ENCODE measurements around the gene NTHL1.

Gene NTHL1

DNA sequence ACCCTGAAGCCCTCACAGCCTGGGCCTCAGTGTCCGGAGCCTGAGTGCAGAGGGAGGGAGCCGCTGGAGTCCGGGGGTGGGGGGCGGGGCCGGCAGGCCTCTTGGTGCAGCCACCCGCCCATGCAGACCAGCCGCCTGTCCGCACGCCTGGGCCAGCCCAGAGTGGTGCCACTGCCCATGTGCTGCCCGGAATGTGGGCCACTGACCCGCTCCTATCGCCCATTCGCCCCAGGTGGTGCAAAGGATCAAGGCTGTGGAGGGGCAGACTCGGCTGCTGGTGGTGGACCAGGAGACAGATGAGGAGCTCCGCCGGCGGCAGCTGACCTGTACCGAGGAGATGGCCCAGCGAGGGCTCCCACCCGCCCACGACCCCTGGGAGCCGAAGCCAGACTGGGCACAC lies 18.3 kb downstream of the NTHL1 start:
- no peak for DNase-seq (ENCODE audit: low read depth in 2 of 2)
- TF ChIP-seq, protein P1, sequence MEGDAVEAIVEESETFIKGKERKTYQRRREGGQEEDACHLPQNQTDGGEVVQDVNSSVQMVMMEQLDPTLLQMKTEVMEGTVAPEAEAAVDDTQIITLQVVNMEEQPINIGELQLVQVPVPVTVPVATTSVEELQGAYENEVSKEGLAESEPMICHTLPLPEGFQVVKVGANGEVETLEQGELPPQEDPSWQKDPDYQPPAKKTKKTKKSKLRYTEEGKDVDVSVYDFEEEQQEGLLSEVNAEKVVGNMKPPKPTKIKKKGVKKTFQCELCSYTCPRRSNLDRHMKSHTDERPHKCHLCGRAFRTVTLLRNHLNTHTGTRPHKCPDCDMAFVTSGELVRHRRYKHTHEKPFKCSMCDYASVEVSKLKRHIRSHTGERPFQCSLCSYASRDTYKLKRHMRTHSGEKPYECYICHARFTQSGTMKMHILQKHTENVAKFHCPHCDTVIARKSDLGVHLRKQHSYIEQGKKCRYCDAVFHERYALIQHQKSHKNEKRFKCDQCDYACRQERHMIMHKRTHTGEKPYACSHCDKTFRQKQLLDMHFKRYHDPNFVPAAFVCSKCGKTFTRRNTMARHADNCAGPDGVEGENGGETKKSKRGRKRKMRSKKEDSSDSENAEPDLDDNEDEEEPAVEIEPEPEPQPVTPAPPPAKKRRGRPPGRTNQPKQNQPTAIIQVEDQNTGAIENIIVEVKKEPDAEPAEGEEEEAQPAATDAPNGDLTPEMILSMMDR (IDR thresholded peaks at IDR 0.05; ENCODE audit: low read depth, low read length), result no peak
- H3K4me3 ChIP-seq (replicated peaks in 1 of 2; ENCODE audit: low read depth in 2 of 2, low read length in 2 of 2), result no peak overlapping the region

DNA sequence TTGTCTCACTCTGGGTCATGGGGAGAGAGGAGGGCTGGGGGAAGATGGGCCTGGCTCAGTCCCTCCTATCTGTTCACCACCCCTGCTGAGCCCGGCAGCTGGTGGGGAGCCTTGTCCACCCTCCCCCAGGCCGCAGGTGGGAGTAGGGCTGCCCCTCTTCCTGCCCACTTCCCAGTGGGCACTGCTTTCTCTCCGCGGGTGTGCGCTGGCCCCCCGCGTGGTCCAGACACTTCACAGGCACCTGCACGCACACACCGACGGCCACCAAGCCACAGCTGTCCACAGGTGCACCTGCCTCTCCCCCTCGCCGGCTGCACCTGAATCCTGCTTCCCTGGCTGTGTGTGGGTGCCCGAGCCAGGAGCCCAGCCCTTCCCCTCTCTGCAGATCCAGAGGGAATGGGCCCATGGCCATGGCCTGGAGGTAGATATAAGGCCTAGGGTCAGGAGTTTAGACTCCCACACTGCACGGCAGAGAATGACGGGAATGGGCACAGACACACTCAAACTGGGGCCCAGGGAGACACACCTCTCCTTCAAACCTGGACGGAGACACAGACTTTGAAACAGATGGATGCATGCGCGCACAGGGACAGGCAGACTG lies 18.9 kb downstream of the NTHL1 start:
- no peak for DNase-seq (ENCODE audit: low read depth in 2 of 2)
- TF ChIP-seq, protein P1 (IDR thresholded peaks at IDR 0.05; ENCODE audit: low read depth, low read length), result no peak
- H3K4me3 ChIP-seq (replicated peaks in 1 of 2; ENCODE audit: low read depth in 2 of 2, low read length in 2 of 2), result no peak overlapping the region

GRCh38 chr16:2028146-2028545 lies 19.5 kb downstream of the NTHL1 start:
- peak overlapping the region in 1 of 2 donors; percentile 67 for H3K4me3 ChIP-seq (replicated peaks in 1 of 2; ENCODE audit: low read depth in 2 of 2, low read length in 2 of 2)
- TF ChIP-seq, protein P1 (IDR thresholded peaks at IDR 0.05; ENCODE audit: low read depth, low read length), result no peak
- DNase-seq (ENCODE audit: low read depth in 2 of 2), result no peak

DNA sequence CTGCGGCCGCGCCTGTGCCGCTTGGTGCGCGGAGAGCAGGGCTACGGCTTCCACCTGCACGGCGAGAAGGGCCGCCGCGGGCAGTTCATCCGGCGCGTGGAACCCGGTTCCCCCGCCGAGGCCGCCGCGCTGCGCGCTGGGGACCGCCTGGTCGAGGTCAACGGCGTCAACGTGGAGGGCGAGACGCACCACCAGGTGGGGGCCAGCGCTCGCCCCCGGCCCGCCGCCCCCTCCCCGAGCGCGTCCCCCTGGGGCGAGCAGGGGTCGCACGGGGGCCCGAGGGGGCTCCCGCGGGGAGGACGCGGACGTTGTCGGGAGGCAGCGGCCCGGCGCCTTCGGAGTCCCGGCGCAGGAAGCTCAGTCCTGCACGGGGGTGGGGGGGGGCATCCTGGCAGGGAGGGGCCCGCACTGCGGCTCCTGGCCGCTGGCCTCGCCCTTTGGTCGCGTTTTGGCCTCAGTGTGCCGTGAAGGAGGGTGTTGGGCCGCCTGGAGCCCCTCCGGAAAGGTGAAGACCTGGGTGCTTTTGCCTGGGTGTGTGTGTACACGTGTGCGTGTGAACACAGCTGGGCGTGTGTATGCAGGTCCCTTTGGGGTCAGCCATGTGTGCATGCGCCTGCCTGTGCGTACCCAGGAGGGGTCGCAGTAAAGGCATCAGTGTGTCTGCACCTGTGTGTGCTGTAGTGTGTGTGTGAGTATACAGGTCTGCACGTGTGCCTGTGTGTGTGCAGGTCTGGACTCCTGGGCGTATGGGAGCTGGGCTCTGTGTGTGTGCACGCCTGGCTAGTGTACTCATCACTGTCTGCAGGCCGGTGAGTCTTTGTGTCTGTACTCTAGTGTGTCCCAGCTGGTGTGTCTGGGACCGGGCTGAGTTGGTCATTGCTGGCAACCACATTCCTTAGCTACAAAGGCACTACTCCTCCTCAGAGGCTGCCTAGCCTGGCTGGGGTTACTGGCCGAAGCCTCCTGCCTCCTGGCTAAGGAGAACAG lies 20.3 kb downstream of the NTHL1 start:
- DNase-seq (ENCODE audit: low read depth in 2 of 2), result peak; percentile 32 to 68
- H3K4me3 ChIP-seq (replicated peaks in 1 of 2; ENCODE audit: low read depth in 2 of 2, low read length in 2 of 2), result peak overlapping the region; percentile 59 to 67
- TF ChIP-seq, protein P1 (IDR thresholded peaks at IDR 0.05; ENCODE audit: low read depth, low read length), result no peak

DNA sequence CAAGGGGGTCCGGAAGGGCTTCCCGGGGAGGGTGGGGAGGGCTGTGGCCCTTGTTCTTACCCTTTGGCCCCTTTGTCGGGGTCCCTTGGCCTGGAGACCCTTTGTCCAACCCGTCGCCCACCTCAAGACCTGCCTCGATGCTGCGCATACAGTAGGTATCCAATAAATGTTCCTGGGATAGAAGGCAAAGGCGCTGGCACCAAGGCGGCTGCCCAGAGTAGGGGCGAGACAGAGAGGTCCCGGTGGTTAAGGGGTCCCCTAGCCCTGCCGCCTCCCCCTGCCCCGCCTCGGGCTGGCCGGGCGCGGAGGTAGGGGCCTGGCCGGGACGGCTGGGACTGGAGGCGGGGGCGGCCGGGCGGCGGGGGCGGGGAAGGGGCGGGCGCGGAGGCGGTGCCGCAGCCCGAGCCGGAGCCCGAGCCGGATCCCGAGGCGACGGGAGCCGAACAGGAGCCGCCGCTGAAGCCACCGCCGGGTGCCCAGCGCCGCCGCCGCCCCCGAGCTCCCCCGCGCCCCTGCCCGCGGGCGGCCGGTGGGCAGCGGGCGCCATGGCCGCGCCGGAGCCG lies 21.1 kb downstream of the NTHL1 start, which contains the start of gene NHERF2:
Gene NHERF2, plus strand, starts transcription at position 442 of the 563 bp plus-strand sequence. Its CDS starts 104 bp downstream, at position 546.
- TF ChIP-seq, protein P1 (IDR thresholded peaks at IDR 0.05; ENCODE audit: low read depth, low read length), result no peak
- DNase-seq (ENCODE audit: low read depth in 2 of 2), result no peak
- peak within 1 kb of the TSS; percentile 59 to 67 for H3K4me3 ChIP-seq (replicated peaks in 1 of 2; ENCODE audit: low read depth in 2 of 2, low read length in 2 of 2)

DNA sequence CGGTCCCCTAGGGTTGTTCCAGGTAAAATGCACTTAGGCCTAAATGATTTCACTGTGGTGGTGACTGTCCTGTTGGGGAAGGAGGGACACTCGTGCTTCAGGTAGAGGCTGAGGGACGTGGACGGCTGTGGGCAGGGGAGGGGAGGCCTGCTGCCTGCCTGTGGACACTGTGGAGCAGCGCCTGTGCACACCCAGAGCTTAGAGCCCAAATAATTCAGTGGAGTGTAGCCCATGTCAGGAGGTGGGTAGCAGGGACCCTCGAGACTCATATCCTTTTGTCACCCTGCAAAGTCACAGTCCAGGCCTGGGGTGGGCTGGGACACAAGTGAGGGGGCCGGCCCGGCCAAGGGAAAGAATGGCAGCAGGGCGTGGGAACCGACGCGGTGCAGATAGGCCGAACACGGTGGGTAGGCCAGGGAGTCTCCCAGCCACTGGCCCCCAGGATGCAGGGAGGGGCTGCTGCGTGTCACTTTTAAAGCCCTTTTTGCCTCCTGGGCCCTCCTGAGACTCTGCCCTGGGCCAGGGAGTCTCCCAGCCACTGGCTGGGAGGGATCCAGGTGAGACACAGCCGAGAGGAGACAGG lies 21.7 kb downstream of the NTHL1 start:
- peak overlapping the region in 1 of 2 donors; percentile 36 for H3K4me3 ChIP-seq (replicated peaks in 1 of 2; ENCODE audit: low read depth in 2 of 2, low read length in 2 of 2)
- TF ChIP-seq, protein P1 (IDR thresholded peaks at IDR 0.05; ENCODE audit: low read depth, low read length), result no peak
- DNase-seq (ENCODE audit: low read depth in 2 of 2), result no peak

Data from cardiac fibroblast (primary cell).